Amniotic stem cell (primary cell): ENCODE results near the gene ULK1.
"Not testable (repeated sequence)": the region's sequence is repeated elsewhere in the genome, so short reads cannot be mapped to it uniquely, and the experiment has no call there.

Experiments used
- DNase-seq: peaks from one replicate; lab custom pipeline; 2025; lab: John Stamatoyannopoulos, UW

The ULK1 gene

DNA sequence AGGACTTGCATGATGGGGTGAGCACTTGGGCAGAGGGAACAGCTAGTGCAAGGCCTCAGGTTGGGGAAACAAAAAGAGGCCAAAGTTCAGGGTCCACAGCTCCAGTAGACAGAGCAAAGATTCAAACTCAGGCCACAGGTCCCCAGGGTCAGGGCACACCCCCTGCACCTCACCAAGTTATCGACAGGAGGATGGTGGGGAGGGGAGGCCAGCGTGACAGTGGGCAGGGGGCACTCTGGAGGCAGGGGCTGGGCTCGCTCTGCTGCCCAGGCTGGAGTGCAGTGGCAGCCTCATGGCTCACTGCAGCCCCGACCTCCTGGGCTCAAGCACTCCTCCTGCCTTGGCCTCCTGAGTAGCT lies 32.4 kb upstream of the ULK1 start:
- no peak for DNase-seq

DNA sequence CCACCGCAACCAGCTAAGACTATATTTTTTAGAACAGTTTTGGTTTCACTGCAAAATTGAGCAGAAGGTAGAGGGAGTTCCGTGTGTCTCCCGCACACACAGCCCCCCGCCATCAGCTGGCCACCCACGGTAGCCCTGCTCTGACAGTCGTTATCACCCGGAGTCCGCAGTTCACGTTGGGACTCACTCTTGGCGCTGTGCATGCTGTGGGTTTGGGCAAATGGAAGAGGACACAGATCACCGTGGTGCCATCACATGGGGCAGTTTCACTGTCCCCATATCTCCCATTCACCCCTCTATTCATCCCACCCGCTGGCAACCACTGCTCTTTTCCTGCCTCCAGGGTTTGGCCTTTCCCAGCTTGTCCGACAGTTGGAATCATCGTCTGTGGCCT lies 31.8 kb upstream of the ULK1 start:
- DNase-seq = no peak

DNA sequence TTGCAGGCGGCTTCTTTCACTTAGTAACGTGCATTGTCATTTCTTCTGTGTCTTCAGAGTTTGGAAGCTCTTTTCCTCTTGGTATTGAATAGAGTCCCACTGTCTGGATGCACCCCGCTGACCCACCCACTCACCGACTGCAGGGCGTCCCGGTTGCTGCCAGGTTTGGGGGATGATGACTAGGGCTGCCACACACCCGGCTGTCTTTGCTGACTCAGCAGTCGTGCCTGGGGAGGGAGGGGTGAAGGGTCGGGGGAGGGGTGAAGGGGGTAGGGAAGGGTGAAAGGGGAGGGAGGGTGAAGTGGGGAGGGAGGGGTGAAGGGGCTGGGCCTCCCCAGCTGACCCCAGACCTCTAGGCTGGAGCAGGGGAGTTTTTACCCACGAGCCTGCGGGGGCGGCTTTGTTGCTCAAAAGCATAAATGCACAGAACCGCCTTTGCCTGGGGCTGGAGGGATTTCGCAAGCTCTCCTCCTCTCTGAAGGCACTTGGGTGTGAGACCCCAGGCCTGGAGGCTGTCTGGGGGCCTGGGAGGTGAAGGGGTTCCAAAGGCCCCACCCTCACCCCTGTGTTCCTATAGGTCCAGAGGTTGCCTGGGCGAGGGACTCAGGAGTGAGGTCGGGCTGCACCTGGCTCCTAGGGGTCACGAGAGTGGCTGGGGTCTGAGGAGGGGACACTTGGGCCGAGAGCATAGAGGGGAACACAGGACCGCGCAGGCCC lies 31.3 kb upstream of the ULK1 start:
- DNase-seq = no peak

DNA sequence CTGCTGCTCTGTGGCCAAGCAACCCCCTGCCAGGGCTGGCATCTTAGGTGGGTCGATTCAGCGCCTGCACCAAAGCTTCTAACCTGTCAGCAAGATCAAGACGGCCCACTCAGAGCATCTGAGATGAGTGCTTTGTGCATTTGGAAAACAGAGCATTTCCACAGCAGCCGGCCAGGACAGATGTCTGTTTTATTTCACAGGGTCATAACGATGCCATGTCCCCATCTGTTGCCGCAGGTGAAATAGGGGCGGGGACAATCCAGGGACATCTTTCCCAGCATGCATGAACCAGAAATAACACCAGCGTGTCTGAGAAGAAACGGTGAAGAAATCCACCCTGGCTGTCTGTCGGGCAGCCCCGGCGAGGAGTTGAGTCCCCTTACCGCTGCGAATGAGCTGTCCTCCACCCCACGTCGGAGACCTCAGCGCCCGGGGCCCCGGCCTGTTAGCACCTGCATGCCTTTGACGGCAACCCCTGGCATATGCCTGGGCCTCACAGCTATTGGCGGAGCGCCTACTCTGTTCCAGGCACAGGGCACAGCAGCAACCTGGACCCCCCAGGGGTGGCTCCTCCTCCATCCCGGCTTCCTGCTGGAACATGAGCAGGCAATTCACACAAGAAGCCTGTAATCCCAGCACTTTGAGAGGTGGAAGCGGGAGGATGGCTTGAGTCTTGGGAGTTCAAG lies 30.6 kb upstream of the ULK1 start:
- no peak for DNase-seq

DNA sequence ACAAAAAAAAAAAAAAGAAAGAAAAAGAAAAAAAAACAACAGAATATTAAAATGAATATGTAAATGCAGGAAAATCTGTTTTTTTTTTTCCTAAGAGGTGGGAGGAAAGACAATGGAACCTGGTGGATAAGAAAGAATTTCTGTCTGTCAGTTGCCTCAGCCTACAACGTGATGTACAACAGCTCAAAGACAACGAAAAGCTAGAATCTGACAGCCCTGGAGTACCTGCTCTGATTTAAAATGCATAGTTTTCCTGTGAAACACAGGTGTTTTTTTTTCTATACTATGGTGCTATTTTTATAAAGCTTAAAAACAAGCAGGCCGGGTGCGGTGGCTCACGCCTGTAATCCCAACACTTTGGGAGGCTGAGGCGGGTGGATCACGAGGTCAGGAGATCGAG lies 30.0 kb upstream of the ULK1 start:
- DNase-seq = no peak

DNA sequence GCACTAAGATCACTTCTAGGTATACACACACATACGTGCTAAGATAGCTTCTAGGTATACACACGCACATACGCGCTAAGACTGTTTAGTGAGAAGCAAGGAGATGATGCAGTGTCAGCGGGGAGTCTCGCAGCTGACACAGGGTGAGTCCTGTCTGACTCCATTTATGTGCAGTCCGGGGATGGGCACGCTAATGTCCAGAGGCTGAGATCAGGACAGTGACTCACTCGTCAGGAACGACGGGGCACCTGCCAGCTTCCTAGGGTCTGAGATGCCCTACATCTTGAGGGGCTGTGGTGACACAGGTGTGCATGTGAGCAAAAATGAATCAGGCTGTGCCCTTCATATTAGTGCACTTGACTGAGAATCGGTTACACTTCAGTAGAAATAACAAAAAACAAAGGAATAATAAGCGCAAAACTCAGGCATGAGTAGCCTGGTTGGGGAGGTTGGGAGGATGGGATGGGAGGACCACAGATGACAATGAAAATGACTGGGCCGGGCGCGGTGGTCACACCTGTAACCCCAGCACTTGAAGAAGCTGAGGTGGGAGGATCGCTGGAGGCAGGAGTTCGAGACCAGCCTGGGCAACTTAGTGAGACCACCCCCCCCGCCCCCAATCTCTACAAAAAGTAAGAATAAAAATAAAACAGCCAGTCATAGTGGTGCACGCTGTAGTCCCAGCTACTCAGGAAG lies 29.1 kb upstream of the ULK1 start:
- no peak for DNase-seq

DNA sequence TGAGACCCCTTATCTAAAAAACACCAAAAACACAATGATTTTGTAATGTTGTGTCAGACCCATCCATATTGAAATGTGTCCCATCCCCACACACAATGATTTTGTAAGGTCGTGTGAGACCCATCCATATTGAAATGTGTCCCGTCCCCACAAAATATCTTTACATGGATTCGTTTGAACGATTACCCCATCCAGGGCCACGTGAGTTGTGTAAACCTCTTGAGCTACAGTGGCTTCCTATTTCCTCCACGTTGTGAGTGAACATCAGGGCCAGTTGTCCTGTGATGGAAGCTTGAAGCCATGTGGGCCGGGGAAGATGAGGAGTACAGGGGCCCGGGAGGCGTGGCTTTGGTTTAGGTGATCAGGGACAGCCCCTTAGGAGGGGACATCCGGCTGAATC lies 27.0 kb upstream of the ULK1 start:
- DNase-seq = no peak

DNA sequence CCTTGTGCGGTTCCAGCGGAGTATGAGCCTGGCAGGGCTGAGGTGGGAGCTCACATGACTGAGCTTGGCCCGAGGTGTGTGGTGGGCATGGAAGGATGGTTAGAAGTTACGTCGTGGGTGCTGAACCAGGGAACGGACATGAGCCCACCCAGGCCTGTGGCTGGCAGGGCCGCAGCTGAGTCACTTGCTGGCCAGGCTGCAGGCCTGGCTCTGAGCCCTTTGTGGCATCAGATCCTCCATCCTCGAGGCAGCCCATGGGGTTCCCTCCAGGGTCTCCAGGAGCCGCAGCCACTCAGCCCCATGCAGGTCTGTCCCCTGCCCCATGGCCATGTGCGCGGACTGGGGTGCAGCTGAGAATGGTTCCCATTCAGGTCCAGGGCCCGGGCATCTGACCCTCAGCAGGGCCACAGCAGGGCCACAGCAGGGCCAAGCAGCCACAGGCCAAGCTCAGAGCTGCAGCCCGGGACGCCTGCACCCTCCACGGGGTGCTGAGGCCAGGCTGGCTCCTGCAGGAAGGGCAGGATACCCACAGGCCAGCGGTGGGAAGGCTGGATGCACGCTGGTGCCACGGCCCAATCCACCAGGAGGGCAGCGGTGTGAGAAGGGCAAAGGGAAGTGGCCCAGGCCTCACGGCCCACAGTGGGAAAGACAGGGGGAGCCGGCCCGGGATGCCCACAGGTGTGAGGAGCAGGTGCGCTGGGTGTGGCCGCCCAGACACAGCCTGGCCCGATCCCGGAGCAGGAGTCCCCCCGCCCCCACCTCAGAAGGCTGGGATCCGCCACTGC lies 26.3 kb upstream of the ULK1 start:
- no peak for DNase-seq

DNA sequence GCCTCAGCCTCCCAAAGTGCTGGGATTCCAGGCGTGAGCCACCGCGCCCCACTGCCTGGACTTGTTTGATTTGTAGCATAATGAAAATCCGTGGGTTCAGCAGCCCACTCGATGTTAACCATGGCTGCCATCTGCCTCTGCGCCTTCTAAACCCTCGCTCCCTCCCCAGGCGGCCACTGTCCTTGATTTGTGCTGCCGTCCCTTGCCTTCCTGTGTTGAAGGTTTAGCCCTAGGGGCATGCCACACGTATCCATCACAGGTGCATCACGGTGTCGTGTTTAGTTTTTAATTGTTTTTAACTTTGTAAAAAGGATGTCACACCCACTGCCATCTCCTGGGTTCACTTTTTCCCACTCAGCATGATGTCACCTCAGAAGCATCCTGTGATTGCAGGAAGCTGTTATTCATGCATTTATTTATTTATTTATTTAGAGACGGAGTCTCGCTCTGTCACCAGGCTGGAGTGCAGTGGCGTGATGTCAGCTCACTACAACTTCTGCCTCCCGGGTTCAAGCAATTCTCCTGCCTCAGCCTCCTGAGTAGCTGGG lies 24.5 kb upstream of the ULK1 start:
- DNase-seq = peak; percentile 8

DNA sequence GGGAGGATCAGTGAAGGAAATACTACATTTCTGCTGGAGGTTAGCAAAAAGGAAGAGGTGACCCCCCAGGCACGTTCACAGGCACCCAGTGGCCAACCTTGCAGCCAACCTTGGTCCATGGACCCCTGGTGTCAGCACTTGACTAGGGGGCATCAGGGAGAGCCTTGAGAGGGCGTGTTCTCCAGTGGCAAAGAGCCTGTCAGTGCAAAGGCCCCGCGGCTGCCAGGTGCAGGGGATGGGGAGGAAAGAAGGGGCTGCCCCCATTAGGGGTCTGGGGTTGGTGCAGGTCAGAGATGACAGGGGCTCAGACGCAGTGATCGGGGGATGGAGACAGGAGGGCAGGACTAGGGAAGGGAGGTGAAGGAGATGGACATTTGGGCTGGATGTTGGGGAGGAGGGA lies 22.7 kb upstream of the ULK1 start:
- no peak for DNase-seq

DNA sequence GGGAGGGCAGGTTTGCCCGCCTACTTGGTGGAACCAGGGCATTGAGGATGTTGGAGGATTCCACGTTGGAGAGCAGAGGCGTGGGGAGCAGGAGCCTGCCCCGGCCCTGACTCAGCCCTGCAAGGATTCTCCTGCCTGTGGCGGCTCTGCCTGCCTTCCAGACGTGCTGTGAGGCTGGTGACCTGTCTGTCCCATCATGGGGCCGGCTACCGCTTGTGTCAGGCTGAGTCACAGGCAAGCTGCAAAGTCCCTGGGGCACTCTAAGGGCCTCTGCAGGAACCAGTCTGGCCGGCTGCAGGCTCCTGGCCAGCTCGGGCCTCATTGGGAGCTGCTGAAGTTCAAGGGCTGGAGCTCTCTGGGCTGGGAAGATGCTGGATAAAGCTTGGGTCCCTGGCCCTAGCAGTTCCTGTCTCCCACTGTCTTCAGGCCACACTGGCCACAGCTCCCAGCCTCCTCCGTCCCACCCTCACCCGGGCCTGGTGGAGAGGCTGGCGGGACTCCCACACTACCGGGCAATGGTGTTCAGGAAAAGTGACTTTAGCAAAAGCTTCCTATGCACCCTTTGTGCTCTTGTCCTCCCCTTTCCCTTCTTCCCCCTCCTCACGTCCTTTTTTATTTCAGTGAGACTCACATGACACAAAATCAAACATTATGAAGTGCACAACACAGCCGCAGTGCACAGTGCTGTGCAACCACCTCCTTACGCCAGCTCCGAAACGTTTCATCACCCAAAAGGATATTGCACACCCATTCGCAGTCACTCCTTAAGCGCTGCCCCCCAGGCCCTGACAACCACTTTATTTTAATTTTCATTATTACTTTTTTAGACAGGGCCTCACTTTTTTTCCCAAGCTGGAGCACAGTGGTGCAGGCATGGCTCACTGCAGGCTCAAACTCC lies 22.0 kb upstream of the ULK1 start:
- DNase-seq = peak; percentile 17

DNA sequence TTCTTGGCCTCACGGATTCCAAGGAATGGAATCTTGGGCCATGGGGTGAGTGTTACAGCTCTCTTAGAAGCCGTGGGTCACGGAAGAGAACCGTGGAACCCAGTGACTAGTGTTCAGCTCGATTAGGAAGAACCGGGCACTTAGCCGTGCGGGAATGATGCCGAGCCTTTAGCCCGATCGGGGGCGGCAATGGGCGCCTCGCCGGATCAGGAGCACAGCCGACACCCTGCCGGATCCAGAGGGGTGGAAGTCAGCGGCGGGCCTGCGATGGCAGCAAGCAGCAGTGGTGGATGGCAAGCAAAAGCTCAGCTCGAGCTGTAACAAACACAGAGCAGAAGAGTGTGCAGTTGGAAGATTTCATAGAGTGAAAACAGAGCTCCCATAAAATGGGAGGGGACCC lies 21.1 kb upstream of the ULK1 start:
- no peak for DNase-seq

DNA sequence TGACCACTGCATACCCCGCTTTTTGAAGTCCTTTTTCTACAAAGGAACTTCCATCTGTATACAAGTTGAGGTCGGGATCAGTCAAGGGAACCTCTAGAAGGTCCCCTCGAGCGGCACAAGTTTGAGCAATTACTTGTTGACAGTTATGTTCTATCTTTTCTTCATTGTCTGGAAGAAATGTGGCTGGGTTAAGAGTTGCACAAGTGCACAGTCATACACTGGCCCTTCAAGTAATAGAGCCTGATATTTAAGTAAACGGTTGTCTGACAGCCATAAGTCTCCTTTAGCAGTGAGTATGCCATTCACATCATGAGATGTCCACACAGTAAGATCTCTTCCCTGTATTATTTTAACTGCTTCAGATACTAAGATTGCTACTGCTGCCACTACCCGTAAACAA lies 19.4 kb upstream of the ULK1 start:
- DNase-seq = not testable (repeated sequence)

DNA sequence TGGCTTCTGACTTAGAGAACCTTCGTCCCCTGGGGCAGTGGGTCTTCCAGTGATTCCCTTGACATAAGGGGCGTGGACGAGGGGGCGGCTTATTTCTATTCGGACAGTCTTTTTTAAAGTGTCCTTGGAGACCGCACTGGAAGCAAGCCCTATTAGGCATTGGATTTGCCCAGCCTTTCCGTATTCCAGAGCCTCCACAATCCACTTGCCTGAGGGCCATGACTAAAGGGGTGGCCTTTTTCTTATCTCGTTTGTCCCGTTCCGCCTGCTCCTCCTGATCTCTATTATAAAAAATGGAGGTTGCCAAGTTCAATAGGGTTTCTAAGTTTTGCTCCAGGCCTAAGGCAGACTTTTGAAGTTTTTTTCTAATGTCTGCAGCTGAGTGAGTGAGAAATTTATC lies 17.2 kb upstream of the ULK1 start:
- DNase-seq = not testable (repeated sequence)

DNA sequence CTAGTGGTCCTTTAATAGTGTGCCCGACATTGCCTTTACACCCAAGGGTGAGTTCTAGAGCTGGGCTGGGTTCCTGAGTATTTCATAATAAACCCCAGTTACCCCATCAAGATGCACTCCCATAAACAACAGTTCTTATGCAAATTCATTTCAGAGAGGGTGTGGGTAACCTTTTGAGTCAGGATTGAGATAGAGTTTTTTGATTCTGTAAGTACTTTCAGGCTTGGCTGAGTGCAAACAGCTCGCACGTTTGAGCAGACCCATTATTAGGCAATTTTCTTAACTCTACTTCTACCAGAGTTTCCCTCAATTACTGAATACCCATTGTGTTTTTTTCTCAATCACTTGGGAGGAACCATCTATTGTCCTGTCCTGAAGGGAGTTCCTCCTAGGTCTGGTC lies 16.0 kb upstream of the ULK1 start:
- not testable (repeated sequence) for DNase-seq

DNA sequence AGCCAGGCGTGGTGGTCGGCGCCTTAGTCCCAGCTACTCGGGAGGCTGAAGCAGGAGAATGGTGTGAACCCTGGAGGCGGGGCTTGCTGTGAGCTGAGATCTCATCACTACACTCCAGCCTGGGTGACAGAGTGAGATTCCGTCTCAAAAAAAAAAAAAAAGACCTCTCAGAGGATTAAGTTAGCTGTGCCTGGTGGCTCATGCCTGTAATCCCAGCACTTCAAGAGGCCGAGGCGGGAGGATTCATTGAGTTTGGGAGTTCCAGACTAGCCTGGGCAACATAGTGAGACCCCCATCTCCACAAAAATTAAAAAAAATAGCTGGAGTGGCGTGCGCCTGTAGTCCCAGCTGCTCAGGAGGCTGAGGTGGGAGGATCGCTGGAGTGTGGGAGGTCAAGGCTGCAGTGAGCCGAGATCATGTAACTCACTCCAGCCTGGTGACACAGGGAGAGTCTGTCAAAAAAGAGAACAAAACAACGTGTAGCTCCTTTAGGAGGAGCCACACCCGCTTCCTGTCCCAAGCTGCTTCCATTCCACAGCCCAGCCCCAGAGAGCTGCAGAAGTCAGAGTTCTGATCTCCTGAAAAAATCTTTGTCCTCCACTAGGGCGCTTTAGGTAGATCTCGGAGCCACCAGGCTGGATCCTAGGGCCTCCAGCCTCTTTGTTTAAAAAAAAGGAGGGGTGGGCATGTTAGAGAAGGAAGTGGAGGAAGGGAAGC lies 11.5 kb upstream of the ULK1 start:
- DNase-seq = no peak

DNA sequence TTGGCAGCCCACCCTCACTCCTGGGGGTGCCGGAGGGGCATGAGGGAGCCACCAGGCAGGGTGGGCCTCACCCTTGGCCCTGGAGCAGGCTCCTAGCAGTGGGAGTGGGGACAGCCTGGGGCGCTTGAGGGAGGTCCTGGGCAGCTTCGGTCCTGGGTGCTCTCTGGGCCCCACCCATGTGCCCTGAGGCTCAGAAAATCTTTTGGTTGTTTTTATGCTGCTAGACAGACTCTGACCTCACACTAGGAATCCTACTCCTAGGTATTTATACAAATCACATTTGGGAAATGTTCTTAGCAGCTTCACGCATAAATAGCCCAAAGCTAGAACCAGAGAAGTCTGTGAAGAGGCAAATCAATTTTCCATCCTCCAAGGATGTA lies 10.9 kb upstream of the ULK1 start:
- DNase-seq = no peak

DNA sequence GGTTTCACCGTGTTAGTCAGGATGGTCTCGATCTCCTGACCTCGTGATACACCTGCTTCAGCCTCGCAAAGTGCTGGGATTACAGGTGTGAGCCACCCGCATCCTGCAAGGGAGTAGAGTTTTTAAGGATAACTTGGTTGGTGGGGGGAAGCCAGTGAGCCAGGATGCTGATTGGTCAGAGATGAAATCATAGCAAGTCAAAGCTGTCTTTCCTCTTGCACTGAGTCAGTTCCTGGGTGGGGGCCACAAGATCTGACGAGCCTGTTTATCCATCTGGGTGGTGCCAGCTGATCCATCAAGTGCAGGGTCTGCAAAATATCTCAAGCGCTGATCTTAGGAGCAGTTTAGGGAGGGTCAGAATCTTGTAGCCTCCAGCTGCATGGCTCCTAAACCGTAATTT lies 9.3 kb upstream of the ULK1 start:
- not testable (repeated sequence) for DNase-seq

DNA sequence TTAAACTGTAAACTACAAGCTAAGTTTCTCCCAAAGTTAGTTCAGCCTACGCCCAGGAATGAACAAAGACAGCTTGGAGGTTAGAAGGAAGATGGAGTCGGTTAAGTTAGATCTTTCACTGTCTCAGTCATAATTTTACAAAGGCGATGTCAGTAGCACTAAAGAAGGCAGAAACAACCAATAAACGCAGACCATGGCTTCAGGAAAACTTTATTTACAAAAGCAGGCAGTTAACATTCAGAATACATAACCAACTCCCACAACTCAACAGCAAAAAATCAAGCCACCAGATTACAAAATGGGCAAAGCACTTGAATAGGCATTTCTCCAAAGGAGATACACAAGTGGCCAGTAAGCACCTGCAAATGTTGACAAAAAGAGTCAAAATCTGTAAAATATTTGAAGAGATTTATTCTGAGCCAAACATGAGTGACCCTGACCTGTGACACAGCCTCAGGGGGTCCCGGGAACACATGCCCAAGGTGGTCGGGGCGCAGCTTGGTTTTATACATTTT lies 8.8 kb upstream of the ULK1 start:
- DNase-seq = no peak

DNA sequence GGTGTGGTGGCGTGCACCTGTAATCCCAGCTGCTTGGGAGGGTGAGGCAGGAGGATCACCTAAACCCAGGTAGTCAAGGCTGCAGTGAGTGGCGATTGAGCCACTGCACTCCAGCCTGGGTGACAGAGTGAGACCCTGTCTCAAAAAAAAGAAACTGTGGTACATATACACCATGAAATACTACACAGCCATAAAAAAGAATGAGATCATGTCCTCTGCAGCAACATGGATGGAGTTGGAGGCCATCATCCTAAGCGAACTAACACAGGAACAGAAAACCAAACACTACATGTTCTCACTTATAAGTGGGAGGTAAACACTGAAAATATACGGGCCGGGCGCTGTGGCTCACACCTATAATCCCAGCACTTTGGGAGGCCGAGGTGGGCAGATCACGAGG lies 2.7 kb upstream of the ULK1 start:
- DNase-seq = not testable (repeated sequence)
